Gastroesophageal sphincter (tissue), 4 donors: ENCODE data around the gene ANKK1. TPM values are rescaled to one million over a fixed set of nuclear protein-coding genes. Genes with fewer than 3 reads are reported as not detected.

Source experiments
- ATAC-seq: fragments of 150-250 bp; one replicate; pipeline ENCODE4 v1.9.1; 2016; ENCODE audit warnings: mild to moderate bottlenecking, moderate library complexity
- H3K27ac ChIP-seq, 4 donors: fragments of 200-600 bp; sonication (generic) in 3 of 4; 1 replicate in 3 of 4; 2 replicates in 1 of 4; pipeline ENCODE4 v1.5.1; 2016 to 2019
- H3K27me3 ChIP-seq: fragments of 200-600 bp; sonication (generic); one replicate; pipeline ENCODE4 v1.5.1; 2019
- H3K36me3 ChIP-seq, 2 donors: fragments of 200-600 bp; sonication (generic); one replicate each; pipeline ENCODE4 v1.5.1; 2019; ENCODE audit warnings: control low read depth in 1 of 2
- H3K4me1 ChIP-seq, 3 donors: fragments of 200-600 bp; sonication (generic); 1 replicate in 2 of 3; 2 replicates in 1 of 3; pipeline ENCODE4 v1.5.1; 2016 to 2019; ENCODE audit warnings: control low read depth in 2 of 3
- H3K4me3 ChIP-seq, 2 donors: fragments of 200-600 bp; sonication (generic); one replicate each; pipeline ENCODE4 v1.5.1; 2019; ENCODE audit warnings: mild to moderate bottlenecking in 1 of 2, moderate library complexity in 1 of 2
- H3K9me3 ChIP-seq, 3 donors: fragments of 200-600 bp; sonication (generic); one replicate each; pipeline ENCODE4 v1.5.1; 2017 to 2019; ENCODE audit warnings: control low read depth in 2 of 3
- EP300 ChIP-seq: sonication (generic); formaldehyde crosslinking; IDR thresholded peaks from one replicate; pipeline ENCODE4 v1.6.1; 2017; ENCODE audit warnings: antibody characterized with exemption, mild to moderate bottlenecking
- POLR2A ChIP-seq, 2 donors: fragments of 450-650 bp; IDR thresholded peaks; one replicate each; pipeline ENCODE4 v1.6.1; 2017; ENCODE audit warnings: antibody characterized with exemption in 2 of 2, mild to moderate bottlenecking in 2 of 2, moderate library complexity in 1 of 2
- POLR2AphosphoS5 ChIP-seq: sonication (generic); formaldehyde crosslinking; IDR thresholded peaks from one replicate; pipeline ENCODE4 v1.6.1; 2017; ENCODE audit warnings: antibody characterized with exemption
- WGBS, 2 donors: methylation state at CpG; one replicate each; pipeline ENCODE4 v1.1.5; 2018; ENCODE audit warnings: low coverage in 1 of 2; 5-methylcytosine and 5-hydroxymethylcytosine counted together
- total RNA-seq, 4 donors: library from RNA; depleted of rRNA; stranded (reverse); fragments of >200 nt; gene quantifications; one replicate each; pipeline ENCODE4 v1.1.0, GENCODE V29; 2016
- TF ChIP-seq, protein P1 (sequence below), 4 experiments: fragments of 200-600 bp in 2 of 4; fragments of 450-650 bp in 2 of 4; sonication (generic) in 1 of 4; IDR thresholded peaks; one replicate each; pipeline ENCODE4 v1.5.1; 2017 to 2019; ENCODE audit warnings: antibody characterized with exemption in 4 of 4, mild to moderate bottlenecking in 2 of 4, moderate library complexity in 2 of 4

ANKK1 gene
- total RNA-seq, 4 donors from 2014 or later: 0.27 TPM; not detected in 2

- H3K27ac ChIP-seq: no peak overlapping the region
- ATAC-seq: no peak
- H3K36me3 ChIP-seq: peaks cover 0 to 2% of the 10 kb centered on the region in 2 donors
- no peak overlapping the region for H3K4me3 ChIP-seq
- no peak for TF ChIP-seq POLR2A (IDR thresholded peaks at IDR 0.05)
- no peak for TF ChIP-seq EP300
- TF ChIP-seq, protein P1, sequence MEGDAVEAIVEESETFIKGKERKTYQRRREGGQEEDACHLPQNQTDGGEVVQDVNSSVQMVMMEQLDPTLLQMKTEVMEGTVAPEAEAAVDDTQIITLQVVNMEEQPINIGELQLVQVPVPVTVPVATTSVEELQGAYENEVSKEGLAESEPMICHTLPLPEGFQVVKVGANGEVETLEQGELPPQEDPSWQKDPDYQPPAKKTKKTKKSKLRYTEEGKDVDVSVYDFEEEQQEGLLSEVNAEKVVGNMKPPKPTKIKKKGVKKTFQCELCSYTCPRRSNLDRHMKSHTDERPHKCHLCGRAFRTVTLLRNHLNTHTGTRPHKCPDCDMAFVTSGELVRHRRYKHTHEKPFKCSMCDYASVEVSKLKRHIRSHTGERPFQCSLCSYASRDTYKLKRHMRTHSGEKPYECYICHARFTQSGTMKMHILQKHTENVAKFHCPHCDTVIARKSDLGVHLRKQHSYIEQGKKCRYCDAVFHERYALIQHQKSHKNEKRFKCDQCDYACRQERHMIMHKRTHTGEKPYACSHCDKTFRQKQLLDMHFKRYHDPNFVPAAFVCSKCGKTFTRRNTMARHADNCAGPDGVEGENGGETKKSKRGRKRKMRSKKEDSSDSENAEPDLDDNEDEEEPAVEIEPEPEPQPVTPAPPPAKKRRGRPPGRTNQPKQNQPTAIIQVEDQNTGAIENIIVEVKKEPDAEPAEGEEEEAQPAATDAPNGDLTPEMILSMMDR (IDR thresholded peaks at IDR 0.05): no peak
- no peak for TF ChIP-seq POLR2AphosphoS5
- no peaks in the 10 kb centered on the region for H3K9me3 ChIP-seq
- 92% methylated on average over 5 of the region's 11 CpGs; no CpG with 5 or more reads in 1 of the 2 donors for WGBS, 2 donors
- peaks cover 16% of the 10 kb centered on the region for H3K27me3 ChIP-seq
- H3K4me1 ChIP-seq: no peaks in the 10 kb centered on the region
Observed at GRCh38 chr11:113394919-113395318, 7.3 kb downstream of the ANKK1 start.

DNA sequence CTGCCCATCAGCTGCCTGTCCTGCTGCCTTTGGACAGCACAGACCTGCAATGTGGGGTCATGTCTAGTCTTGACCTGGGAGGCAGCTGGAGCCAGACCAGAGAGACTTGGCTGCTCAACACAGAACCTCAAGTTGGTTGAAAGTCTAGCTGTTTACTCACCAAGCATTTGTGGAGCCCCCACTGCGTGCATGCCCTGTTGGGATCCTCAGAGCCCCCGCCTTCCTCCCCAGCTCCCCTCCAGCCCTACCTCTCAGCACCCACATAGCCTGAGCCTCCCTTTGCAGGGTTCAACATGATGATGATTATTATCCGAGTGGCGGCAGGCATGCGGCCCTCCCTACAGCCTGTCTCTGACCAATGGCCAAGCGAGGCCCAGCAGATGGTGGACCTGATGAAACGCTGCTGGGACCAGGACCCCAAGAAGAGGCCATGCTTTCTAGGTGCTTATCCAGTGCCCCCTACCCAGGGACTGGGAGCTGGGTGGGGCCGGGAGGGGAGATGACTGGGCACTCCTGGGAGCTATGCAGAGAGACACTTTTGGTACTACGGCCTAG lies 8.3 kb downstream of the ANKK1 start:
- Histone ChIP-seq H3K36me3 (peaks cover 0 to 3% of the 10 kb centered on the region in 2 donors), H3K27me3 (peaks cover 8% of the 10 kb centered on the region), H3K4me1 (no peaks in the 10 kb centered on the region), H3K9me3 (no peaks in the 10 kb centered on the region), H3K27ac (no peak overlapping the region), H3K4me3 (no peak overlapping the region)
- WGBS, 2 donors: 64% methylated on average over 2 of the region's 9 CpGs; no CpG with 5 or more reads in 1 of the 2 donors
- TF ChIP-seq, protein P1 (IDR thresholded peaks at IDR 0.05): no peak
- TF ChIP-seq POLR2A (IDR thresholded peaks at IDR 0.05) (no peak), POLR2AphosphoS5 (no peak), EP300 (no peak)
- ATAC-seq: no peak

- no peaks in the 10 kb centered on the region for H3K27me3 ChIP-seq
- H3K36me3 ChIP-seq: peaks cover 0 to 3% of the 10 kb centered on the region in 2 donors
- TF ChIP-seq POLR2A (IDR thresholded peaks at IDR 0.05) (no peak), EP300 (no peak), POLR2AphosphoS5 (no peak)
- TF ChIP-seq, protein P1 (IDR thresholded peaks at IDR 0.05): no peak
- H3K4me1 ChIP-seq: no peaks in the 10 kb centered on the region
- no peak overlapping the region for H3K4me3 ChIP-seq
- 80% methylated on average over 1 of the region's 1 CpG; no CpG with 5 or more reads in 1 of the 2 donors for WGBS, 2 donors
- no peak overlapping the region for H3K27ac ChIP-seq
- no peak for ATAC-seq
- H3K9me3 ChIP-seq: no peaks in the 10 kb centered on the region
Observed at GRCh38 chr11:113396690-113397089, 9.1 kb downstream of the ANKK1 start.

GRCh38 chr11:113397212-113397611 lies 9.6 kb downstream of the ANKK1 start:
- Histone ChIP-seq H3K4me1 (no peaks in the 10 kb centered on the region), H3K27ac (no peak overlapping the region), H3K27me3 (no peaks in the 10 kb centered on the region), H3K9me3 (no peaks in the 10 kb centered on the region), H3K36me3 (peaks cover 0 to 3% of the 10 kb centered on the region in 2 donors), H3K4me3 (no peak overlapping the region)
- TF ChIP-seq EP300: no peak
- TF ChIP-seq, protein P1 (IDR thresholded peaks at IDR 0.05): no peak
- TF ChIP-seq POLR2A (IDR thresholded peaks at IDR 0.05): no peak
- no peak for TF ChIP-seq POLR2AphosphoS5
- no peak for ATAC-seq
- 83% methylated on average over 1 of the region's 7 CpGs; no CpG with 5 or more reads in 1 of the 2 donors for WGBS, 2 donors

- Histone ChIP-seq H3K27ac (no peak overlapping the region), H3K9me3 (no peaks in the 10 kb centered on the region), H3K4me1 (no peaks in the 10 kb centered on the region), H3K27me3 (no peaks in the 10 kb centered on the region), H3K36me3 (peaks cover 0 to 3% of the 10 kb centered on the region in 2 donors), H3K4me3 (no peak overlapping the region)
- TF ChIP-seq EP300 (no peak), POLR2A (IDR thresholded peaks at IDR 0.05) (no peak), POLR2AphosphoS5 (no peak)
- TF ChIP-seq, protein P1 (IDR thresholded peaks at IDR 0.05): no peak
- ATAC-seq: no peak
- 60 to 100% methylated on average over 1 of the region's 4 CpGs for WGBS, 2 donors
Observed at GRCh38 chr11:113397821-113398220, 10.2 kb downstream of the ANKK1 start.
